Gastrocnemius medialis (tissue), 4 donors: ENCODE data around the gene SERPINH1. TPM values are rescaled to one million over a fixed set of nuclear protein-coding genes. Genes with fewer than 3 reads are reported as not detected.

Experiments
- ATAC-seq, 2 donors: fragments of 150-250 bp; one replicate each; pipeline ENCODE4 v1.9.1; 2016
- DNase-seq, 2 donors: peaks; one replicate each; pipeline ENCODE4 v3.0.0-alpha.2; 2019
- H3K27ac ChIP-seq, 4 donors: fragments of 200-600 bp; sonication (generic); 1 replicate in 1 of 4; 2 replicates in 3 of 4; pipeline ENCODE4 v1.5.1; 2016 to 2018; ENCODE audit warnings: mild to moderate bottlenecking in 2 of 4, moderate library complexity in 1 of 4
- H3K27me3 ChIP-seq, 3 donors: fragments of 200-600 bp; sonication (generic) in 2 of 3; 1 replicate in 1 of 3; 2 replicates in 2 of 3; pipeline versions ENCODE4 v1.5.1 to v1.6.0; 2016 to 2019; ENCODE audit warnings: mild to moderate bottlenecking in 1 of 3, moderate library complexity in 1 of 3
- H3K36me3 ChIP-seq, 2 donors: fragments of 200-600 bp; sonication (generic) in 1 of 2; one replicate each; pipeline ENCODE4 v1.5.1; 2017 to 2018
- H3K4me1 ChIP-seq, 2 donors: fragments of 200-600 bp; sonication (generic) in 1 of 2; one replicate each; pipeline ENCODE4 v1.5.1; 2016 to 2017; ENCODE audit warnings: mild to moderate bottlenecking in 2 of 2
- H3K4me3 ChIP-seq, 4 donors: fragments of 200-600 bp; sonication (generic) in 3 of 4; 1 replicate in 1 of 4; 2 replicates in 3 of 4; pipeline ENCODE4 v1.5.1; 2016 to 2019; ENCODE audit warnings: mild to moderate bottlenecking in 2 of 4
- H3K9me3 ChIP-seq, 3 donors: fragments of 200-600 bp; sonication (generic) in 2 of 3; 1 replicate in 1 of 3; 2 replicates in 2 of 3; pipeline ENCODE4 v1.5.1; 2016 to 2019
- CTCF ChIP-seq, 5 experiments: fragments of 450-650 bp in 3 of 5; fragments of 200-600 bp in 2 of 5; sonication (generic) in 2 of 5; IDR thresholded peaks in 4 of 5; conservative IDR thresholded peaks in 1 of 5; 1 replicate in 4 of 5; 2 replicates in 1 of 5; pipeline ENCODE4 v1.5.1; 2016 to 2019; ENCODE audit warnings: antibody characterized with exemption in 5 of 5, mild to moderate bottlenecking in 3 of 5, moderate library complexity in 3 of 5
- POLR2A ChIP-seq, 2 donors: fragments of 450-650 bp; IDR thresholded peaks; one replicate each; pipeline ENCODE4 v1.6.1; 2017; ENCODE audit warnings: antibody characterized with exemption in 2 of 2, mild to moderate bottlenecking in 2 of 2, moderate library complexity in 2 of 2
- in situ Hi-C, 4 donors: fragments of 200-750 bp; cut with MboI; loops; one replicate each; pipeline versions ENCODE4 v1.15.0 to v1.8.0; 2017; ENCODE audit warnings: low sequenced_read_pairs in 4 of 4
- intact Hi-C: fragments of 100-400 bp; cut with DNase I; formaldehyde crosslinking; loops from one replicate; pipeline ENCODE4 v1.15.1; 2023; ENCODE audit warnings: low total_unique reads
- total RNA-seq, 4 donors: library from RNA; depleted of rRNA; stranded (reverse); fragments of >200 nt; gene quantifications; one replicate each; pipeline versions ENCODE4 v1.1.0 to v1.2.3, GENCODE V29; 2016

The SERPINH1 gene
- total RNA-seq, 4 donors from 2014 or later = 18.5 to 42.4 (median 34.8) TPM

GRCh38 chr11:75589051-75589450 is 27.0 kb downstream of the SERPINH1 start:
- in situ Hi-C loops = no loop called here
- no peaks in the 10 kb centered on the region for H3K9me3 ChIP-seq
- peaks cover 3 to 4% of the 10 kb centered on the region in 2 donors for H3K4me1 ChIP-seq
- no peaks in the 10 kb centered on the region for H3K27me3 ChIP-seq
- ATAC-seq (no peak), DNase-seq (no peak)
- TF ChIP-seq CTCF (IDR thresholded peaks at IDR 0.05 in 4 of 5, conservative IDR thresholded peaks at IDR 0.05 in 1 of 5) (no peak), POLR2A (IDR thresholded peaks at IDR 0.05) (no peak)
- intact Hi-C loops = no loop called here
- no peaks in the 10 kb centered on the region for H3K36me3 ChIP-seq
- no peak overlapping the region for H3K4me3 ChIP-seq
- H3K27ac ChIP-seq = no peak overlapping the region

GRCh38 chr11:75589933-75590332 is 27.9 kb downstream of the SERPINH1 start:
- Histone ChIP-seq H3K27me3 (no peaks in the 10 kb centered on the region), H3K4me1 (no peaks in the 10 kb centered on the region), H3K9me3 (no peaks in the 10 kb centered on the region), H3K36me3 (no peaks in the 10 kb centered on the region), H3K27ac (no peak overlapping the region), H3K4me3 (no peak overlapping the region)
- ATAC-seq = no peak
- no peak for TF ChIP-seq POLR2A (IDR thresholded peaks at IDR 0.05)
- TF ChIP-seq CTCF (IDR thresholded peaks at IDR 0.05 in 4 of 5, conservative IDR thresholded peaks at IDR 0.05 in 1 of 5) = no peak
- intact Hi-C loops (no loop called here), in situ Hi-C loops (no loop called here)
- DNase-seq = no peak

DNA sequence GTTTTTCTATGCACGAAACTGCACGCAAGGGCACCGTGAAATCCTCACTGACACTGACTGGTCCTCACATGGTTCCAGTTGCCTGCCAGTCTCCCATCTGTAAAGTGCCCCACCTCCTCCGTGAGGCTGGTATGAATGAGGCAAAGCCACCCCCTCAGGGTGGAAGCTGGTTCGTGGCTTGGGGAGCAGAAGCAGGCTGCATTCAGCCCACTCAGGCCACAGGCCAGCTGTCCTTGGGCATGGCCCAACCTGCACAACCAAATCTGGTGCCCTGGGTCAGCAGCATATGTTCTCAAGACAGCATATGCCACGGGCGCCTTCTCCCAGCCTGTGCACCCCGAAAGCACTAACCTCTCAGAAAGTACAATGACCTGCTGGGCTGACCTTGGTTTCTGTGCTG is 29.3 kb downstream of the SERPINH1 start:
- no peak for ATAC-seq
- no peaks in the 10 kb centered on the region for H3K4me1 ChIP-seq
- TF ChIP-seq CTCF (IDR thresholded peaks at IDR 0.05 in 4 of 5, conservative IDR thresholded peaks at IDR 0.05 in 1 of 5) (no peak), POLR2A (IDR thresholded peaks at IDR 0.05) (no peak)
- H3K4me3 ChIP-seq = no peak overlapping the region
- no peak for DNase-seq
- H3K9me3 ChIP-seq = no peaks in the 10 kb centered on the region
- in situ Hi-C loops (no loop called here), intact Hi-C loops (no loop called here)
- no peak overlapping the region for H3K27ac ChIP-seq
- H3K36me3 ChIP-seq = no peaks in the 10 kb centered on the region
- no peaks in the 10 kb centered on the region for H3K27me3 ChIP-seq

DNA sequence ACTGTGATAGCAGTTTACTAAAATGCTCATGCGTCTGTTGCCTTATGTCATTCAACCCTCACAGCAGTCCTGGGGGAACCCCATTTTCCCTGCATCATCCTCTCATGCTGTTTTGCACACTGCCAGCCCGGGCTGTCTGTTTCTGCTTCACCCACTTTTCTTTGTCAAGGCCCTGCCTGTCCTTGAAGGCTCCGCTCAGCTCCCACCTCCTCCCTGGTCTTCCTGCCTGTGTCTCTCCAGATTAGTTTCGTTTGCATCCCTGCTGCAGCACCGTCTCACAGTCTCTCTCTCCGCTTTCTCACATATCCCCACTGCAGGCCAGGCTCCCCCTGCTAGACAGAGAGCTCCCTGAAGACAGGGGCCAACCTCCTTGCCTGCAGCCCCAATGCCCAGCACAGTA is 29.9 kb downstream of the SERPINH1 start:
- intact Hi-C loops = no loop called here

More for the DNA sequence above, 29.9 kb downstream of the SERPINH1 start:
- H3K4me1 ChIP-seq = no peaks in the 10 kb centered on the region
- no peak overlapping the region for H3K4me3 ChIP-seq
- DNase-seq = no peak
- no peak overlapping the region for H3K27ac ChIP-seq
- H3K9me3 ChIP-seq = no peaks in the 10 kb centered on the region
- in situ Hi-C loops = no loop called here
- H3K36me3 ChIP-seq = no peaks in the 10 kb centered on the region
- no peaks in the 10 kb centered on the region for H3K27me3 ChIP-seq
- no peak for TF ChIP-seq CTCF (IDR thresholded peaks at IDR 0.05 in 4 of 5, conservative IDR thresholded peaks at IDR 0.05 in 1 of 5)
- TF ChIP-seq POLR2A (IDR thresholded peaks at IDR 0.05) = no peak
- no peak for ATAC-seq
